Endothelial cell of umbilical vein (primary cell): Measurements from ENCODE around the gene ARHGEF28. TPM values are rescaled to one million over a fixed set of nuclear protein-coding genes. Genes with fewer than 3 reads are reported as not detected.

ENCODE experiments used
- BruUV-seq: library from RNA; stranded (reverse); fragments of 400-500 nt; replicated peaks from 2 replicates; lab custom pipeline; 2021; lab: Mats Ljungman, UMichigan
- CTCF ChIA-PET: fragments of 300-600, 350-600 bp; sonication (Branson Sonifier 250); formaldehyde crosslinking; loops from one replicate; lab custom pipeline; 2021; ENCODE audit warnings: antibody characterized with exemption, inconsistent platforms; lab: Charles Lee
- POLR2A ChIA-PET: fragments of 300-600, 350-600 bp; sonication (Branson Sonifier 250); formaldehyde crosslinking; loops from one replicate; lab custom pipeline; 2021; ENCODE audit warnings: antibody characterized with exemption, inconsistent platforms; lab: Charles Lee
- DNase-seq: peaks from one replicate; pipeline ENCODE4 v3.0.0-alpha.2; 2011; ENCODE audit warnings: low read depth, low spot score
- FAIRE-seq: peaks from 2 replicates; lab custom pipeline; 2011; peaks lifted over from hg19 to GRCh38; lab: Jason Lieb, UNC
- H2AFZ ChIP-seq: 2 replicates; pipeline ENCODE4 v1.6.0; 2012; ENCODE audit warnings: low read depth, low read length, control low read depth, inconsistent platforms
- H3K27ac ChIP-seq: 2 replicates; pipeline ENCODE4 v1.5.1; 2011; ENCODE audit warnings: low read depth, mild to moderate bottlenecking, control low read depth, low read length, moderate library complexity; ENCODE audit not compliant: insufficient read depth
- H3K27me3 ChIP-seq, 2 experiments: 2 replicates each; pipeline versions ENCODE4 v1.6.0 to v1.6.1; 2011; ENCODE audit warnings: low read length in 2 of 2, mixed read lengths in 1 of 2; ENCODE audit not compliant: control insufficient read depth in 2 of 2, insufficient read depth in 2 of 2
- H3K36me3 ChIP-seq, 2 experiments: 2 replicates in 1 of 2; 3 replicates in 1 of 2; pipeline ENCODE4 v1.5.1; 2011; ENCODE audit warnings: low read length in 2 of 2, mild to moderate bottlenecking in 1 of 2, moderate library complexity in 1 of 2; ENCODE audit not compliant: control insufficient read depth in 2 of 2, insufficient read depth in 2 of 2; ENCODE audit errors: extremely low read depth in 1 of 2
- H3K4me1 ChIP-seq: 3 replicates; pipeline ENCODE4 v1.5.1; 2011; ENCODE audit warnings: mild to moderate bottlenecking, low read length; ENCODE audit not compliant: control insufficient read depth, insufficient read depth; ENCODE audit errors: extremely low read depth
- H3K4me2 ChIP-seq: 2 replicates; pipeline ENCODE4 v1.6.1; 2011; ENCODE audit warnings: low read length, control low read depth, mixed read lengths; ENCODE audit not compliant: insufficient read depth
- H3K4me3 ChIP-seq, 3 experiments: fragments of 200-600 bp in 1 of 3; sonication (generic), shearing (Covaris generic) in 1 of 3; replicated peaks in 1 of 3; 2 replicates each; pipeline ENCODE4 v1.5.1; 2011 to 2016; ENCODE audit warnings: control low read depth in 3 of 3, low read length in 3 of 3, mild to moderate bottlenecking in 2 of 3, inconsistent platforms in 1 of 3, low read depth in 1 of 3, moderate library complexity in 1 of 3; ENCODE audit not compliant: insufficient read depth in 1 of 3
- H3K79me2 ChIP-seq: 2 replicates; pipeline ENCODE4 v1.6.0; 2012; ENCODE audit warnings: low read length, inconsistent platforms; ENCODE audit not compliant: control insufficient read depth, insufficient read depth
- H3K9ac ChIP-seq: replicated peaks from 2 replicates; pipeline ENCODE3; 2011; ENCODE audit warnings: low read length, control low read depth; ENCODE audit not compliant: insufficient read depth; ENCODE audit errors: extremely low read depth
- H3K9me1 ChIP-seq: replicated peaks from 3 replicates; pipeline ENCODE4 v1.6.0; 2011; ENCODE audit warnings: mild to moderate bottlenecking, low read length; ENCODE audit not compliant: control insufficient read depth, insufficient read depth; ENCODE audit errors: extremely low read depth
- H3K9me3 ChIP-seq: replicated peaks from 2 replicates; pipeline ENCODE4 v1.5.1; 2012; ENCODE audit warnings: low read length, inconsistent platforms; ENCODE audit not compliant: control insufficient read depth, insufficient read depth
- H4K20me1 ChIP-seq: replicated peaks from 2 replicates; pipeline ENCODE3; 2011; ENCODE audit warnings: mild to moderate bottlenecking, low read length; ENCODE audit not compliant: control insufficient read depth, insufficient read depth; ENCODE audit errors: extremely low read depth
- JUN ChIP-seq: IDR thresholded peaks from 2 replicates; pipeline ENCODE4 v1.6.1; 2011; ENCODE audit warnings: borderline replicate concordance, low read depth; ENCODE audit not compliant: insufficient read length, insufficient read depth
- MAX ChIP-seq: IDR thresholded peaks from 2 replicates; pipeline ENCODE4 v1.6.1; 2011; ENCODE audit not compliant: insufficient read depth, insufficient read length
- POLR2AphosphoS5 ChIP-seq: IDR thresholded peaks from 2 replicates; pipeline ENCODE4 v1.6.1; 2012; ENCODE audit warnings: low read depth, mild to moderate bottlenecking, control low read depth, low read length, moderate library complexity; ENCODE audit not compliant: insufficient read depth
- dilution Hi-C: fragments of 300-500 bp; cut with MboI; formaldehyde crosslinking; loops from one replicate; pipeline ENCODE4 v1.15.0; 2019; ENCODE audit warnings: low sequenced_read_pairs; ENCODE audit not compliant: extremely low pct_ligation_motif_present
- intact Hi-C: fragments of 100-400 bp; cut with micrococcal nuclease; formaldehyde crosslinking; loops from one replicate; pipeline ENCODE4 v1.10.0; 2022
- polyA plus RNA-seq, 4 experiments: library from polyadenylated mRNA; depleted of rRNA in 3 of 4; stranded (reverse) in 3 of 4; unstranded in 1 of 4; fragments of >200 nt; gene quantifications; 2 replicates each; pipeline versions ENCODE4 v1.2.1 to v1.2.3, GENCODE V29; 2011 to 2012; ENCODE audit warnings: missing spikeins in 1 of 4
- total RNA-seq: library from RNA; stranded (reverse); gene quantifications from 2 replicates; pipeline ENCODE4 v1.2.3, GENCODE V29; 2021

The ARHGEF28 gene
- total and polyA plus RNA-seq, 2 donors (not counting 3 experiments of a cell fraction or from before 2014, with no cell fraction given), result 29.5 to 108 TPM

GRCh38 chr5:73620334-73620687 is 5.7 kb upstream of the ARHGEF28 start:
- Histone ChIP-seq H4K20me1 (no peaks in the 10 kb centered on the region), H3K36me3 (no peaks in the 10 kb centered on the region), H2AFZ (no peak overlapping the region), H3K27me3 (no peaks in the 10 kb centered on the region), H3K4me3 (no peak overlapping the region), H3K4me2 (no peak overlapping the region), H3K9me1 (no peaks in the 10 kb centered on the region), H3K27ac (no peak overlapping the region), H3K9me3 (no peaks in the 10 kb centered on the region), H3K9ac (no peak overlapping the region), H3K4me1 (peaks cover 19% of the 10 kb centered on the region), H3K79me2 (no peaks in the 10 kb centered on the region)
- TF ChIP-seq MAX (no peak), POLR2AphosphoS5 (no peak)
- no TSS peak for BruUV-seq
- intact Hi-C loops (no loop called here), dilution Hi-C loops (no loop called here)
- FAIRE-seq (no peak), DNase-seq (no peak)
- ChIA-PET POLR2A (no interaction called here), CTCF (interaction anchor here (0.9 to 1.2 kb wide), 4 partner anchors 11 to 73 kb away, joined by 3 to 10 read pairs (median 4); no protein-coding TSS in a partner anchor)

GRCh38 chr5:73623060-73623459 is 2.9 kb upstream of the ARHGEF28 start:
- Histone ChIP-seq H2AFZ (no peak overlapping the region), H3K9me3 (no peaks in the 10 kb centered on the region), H3K9ac (no peak overlapping the region), H4K20me1 (no peaks in the 10 kb centered on the region), H3K27me3 (no peaks in the 10 kb centered on the region), H3K4me3 (no peak overlapping the region), H3K4me2 (no peak overlapping the region), H3K9me1 (no peaks in the 10 kb centered on the region), H3K36me3 (no peaks in the 10 kb centered on the region), H3K79me2 (peaks cover 20% of the 10 kb centered on the region), H3K27ac (no peak overlapping the region), H3K4me1 (peaks cover 14% of the 10 kb centered on the region)
- DNase-seq, result no peak
- ChIA-PET CTCF (interaction anchor here (1.4 kb wide), 1 partner anchor 70 kb away, joined by 5 read pairs; no protein-coding TSS in a partner anchor), POLR2A (no interaction called here)
- dilution Hi-C loops (no loop called here), intact Hi-C loops (no loop called here)
- no TSS peak for BruUV-seq
- no peak for FAIRE-seq
- TF ChIP-seq JUN, result no peak
